DMS114 treated with DMSO at 0.1 percent for 48 hours (cell line): ENCODE measurements around the gene RASSF4.

Experiments used
- DNase-seq: peaks from one replicate; lab custom pipeline; 2025; ENCODE audit not compliant: unreplicated experiment; lab: John Stamatoyannopoulos, UW

The RASSF4 gene

DNA sequence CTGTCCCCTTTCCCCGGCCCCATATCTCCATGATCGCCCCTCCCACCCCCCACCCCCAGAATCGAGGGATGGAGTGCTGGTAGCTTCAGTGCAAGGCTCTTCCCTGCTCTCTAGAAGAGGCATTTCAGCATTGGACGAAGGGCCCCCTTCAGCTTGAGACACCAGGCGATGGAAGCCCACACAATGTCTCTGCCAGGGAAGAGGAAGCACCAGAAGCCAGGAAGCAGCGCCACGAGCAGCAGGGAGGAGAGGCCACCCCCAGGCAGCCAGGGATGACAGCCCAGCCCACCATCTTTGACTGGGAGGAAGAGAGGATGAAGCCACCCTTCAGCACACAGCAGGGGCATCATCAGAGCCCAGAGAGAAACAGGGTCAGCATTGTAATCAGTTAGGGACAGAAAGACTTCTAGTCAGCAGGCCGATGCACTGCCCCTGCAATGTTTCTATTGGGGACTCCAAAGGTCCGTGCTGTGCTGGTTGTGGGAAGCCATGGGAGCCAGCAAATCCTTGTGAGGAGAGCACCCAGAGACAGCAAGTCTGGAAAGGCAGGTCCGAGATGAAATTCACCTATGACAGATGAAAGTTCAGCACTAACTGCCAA is 32.8 kb upstream of the RASSF4 start:
- no peak for DNase-seq

DNA sequence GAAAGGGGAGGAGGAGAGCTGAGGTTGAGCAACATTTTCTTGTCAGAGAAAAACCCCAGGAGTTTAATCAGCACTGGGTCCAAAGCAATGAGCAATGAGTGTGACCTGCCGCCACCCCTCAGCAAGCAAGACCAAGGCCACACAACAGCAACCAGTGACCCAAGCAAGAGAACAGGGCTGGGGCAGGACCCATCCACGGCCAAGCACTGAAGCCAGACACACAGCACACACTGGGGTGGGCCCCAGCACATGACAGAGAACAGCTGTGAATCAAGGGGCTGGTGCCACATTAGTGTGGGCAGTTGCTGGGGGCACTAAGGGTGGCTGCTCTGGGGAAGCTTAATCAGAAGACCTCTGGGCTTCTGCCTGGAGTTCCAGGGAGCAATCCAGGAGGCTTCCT is 32.2 kb upstream of the RASSF4 start:
- DNase-seq: no peak

DNA sequence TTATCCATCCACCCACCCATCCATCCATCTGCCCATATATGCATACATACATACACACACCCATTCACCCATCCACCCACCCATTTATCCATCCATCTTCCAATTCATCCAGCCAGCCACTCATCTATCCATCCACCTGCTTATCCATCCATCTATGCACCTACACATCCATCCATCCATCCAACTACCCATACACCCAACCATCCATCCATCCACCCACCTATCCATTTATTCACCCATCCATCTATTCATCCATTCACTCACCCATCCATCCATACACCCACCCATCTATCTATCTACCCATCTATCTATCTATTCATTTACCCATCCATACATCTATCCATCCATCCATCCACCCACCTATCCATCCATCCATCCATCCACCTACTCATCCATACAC is 31.1 kb upstream of the RASSF4 start:
- DNase-seq: no peak

DNA sequence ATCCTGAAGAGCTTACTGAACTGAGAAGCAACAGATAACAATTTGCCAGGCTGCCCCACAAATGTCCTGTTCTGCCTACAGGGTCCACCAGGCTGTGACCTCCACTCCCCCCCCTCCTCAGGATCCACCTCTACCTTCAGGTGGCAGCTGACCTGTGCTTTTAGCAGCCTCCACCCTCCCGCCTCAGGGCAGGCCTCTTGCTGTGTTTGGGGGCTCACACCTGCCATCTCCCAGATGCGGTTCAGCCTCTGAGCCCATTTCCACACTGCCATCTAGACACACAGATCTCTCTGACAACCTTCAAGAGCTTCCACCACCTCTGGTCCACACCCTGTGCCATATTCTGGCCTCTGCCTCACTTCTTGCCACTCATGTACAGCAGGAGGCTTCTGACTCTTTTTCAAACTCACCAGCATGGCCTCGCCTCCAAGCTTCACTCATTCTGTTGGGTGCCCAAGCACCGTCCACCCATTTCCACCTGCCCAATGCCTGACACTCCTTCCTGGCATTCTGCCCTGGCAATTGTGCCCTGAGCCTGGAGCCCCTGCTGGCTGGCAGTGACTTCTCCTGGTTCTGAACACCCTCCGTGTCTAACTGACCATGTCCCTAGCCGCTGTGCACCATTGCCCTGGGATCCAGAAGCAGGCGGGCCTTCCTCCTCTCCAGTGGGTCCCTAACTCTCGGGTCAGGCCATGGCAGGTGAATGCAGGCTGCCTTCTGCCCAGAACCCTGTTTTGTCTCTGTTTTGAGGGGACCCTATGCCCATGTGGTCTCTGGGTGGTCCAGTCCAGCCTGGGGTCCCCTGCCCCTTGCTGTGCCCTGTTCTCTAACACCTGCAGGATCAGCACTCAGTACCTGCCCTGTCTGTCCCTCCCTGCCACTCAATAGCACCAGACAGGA is 30.0 kb upstream of the RASSF4 start:
- no peak for DNase-seq

DNA sequence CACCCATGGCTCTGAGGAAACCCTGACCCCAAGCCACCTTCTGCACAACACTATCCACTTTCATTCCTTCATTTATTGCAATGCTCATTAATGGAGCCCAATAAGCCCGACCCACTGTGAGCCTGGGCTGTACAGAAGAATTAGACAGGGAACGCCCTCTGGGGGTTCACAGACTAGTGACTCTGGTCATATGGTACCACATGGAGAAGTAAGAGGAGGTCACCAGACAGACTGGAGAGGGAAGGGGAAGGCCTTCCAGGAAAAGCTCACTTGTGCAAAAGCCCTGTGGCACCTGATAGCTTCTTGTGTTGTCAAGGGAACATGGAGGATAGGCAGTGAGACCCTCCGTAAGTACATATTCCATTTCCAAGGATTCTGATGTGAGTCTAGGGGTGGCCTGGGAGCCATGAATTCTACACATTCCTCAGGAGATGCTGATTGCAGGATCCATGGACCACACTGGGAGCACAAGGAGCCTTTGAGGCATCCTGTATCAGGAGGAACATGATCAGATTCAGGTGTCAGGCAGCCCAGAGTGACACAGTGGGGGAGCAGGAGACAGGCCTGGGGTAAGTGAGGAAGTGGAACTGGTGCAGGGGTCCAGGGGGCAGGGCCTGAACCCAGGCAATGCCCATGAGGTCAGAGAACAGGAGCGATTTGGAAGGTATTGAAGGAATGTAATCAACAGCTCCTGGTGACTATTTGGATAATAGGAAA is 28.5 kb upstream of the RASSF4 start:
- no peak for DNase-seq

DNA sequence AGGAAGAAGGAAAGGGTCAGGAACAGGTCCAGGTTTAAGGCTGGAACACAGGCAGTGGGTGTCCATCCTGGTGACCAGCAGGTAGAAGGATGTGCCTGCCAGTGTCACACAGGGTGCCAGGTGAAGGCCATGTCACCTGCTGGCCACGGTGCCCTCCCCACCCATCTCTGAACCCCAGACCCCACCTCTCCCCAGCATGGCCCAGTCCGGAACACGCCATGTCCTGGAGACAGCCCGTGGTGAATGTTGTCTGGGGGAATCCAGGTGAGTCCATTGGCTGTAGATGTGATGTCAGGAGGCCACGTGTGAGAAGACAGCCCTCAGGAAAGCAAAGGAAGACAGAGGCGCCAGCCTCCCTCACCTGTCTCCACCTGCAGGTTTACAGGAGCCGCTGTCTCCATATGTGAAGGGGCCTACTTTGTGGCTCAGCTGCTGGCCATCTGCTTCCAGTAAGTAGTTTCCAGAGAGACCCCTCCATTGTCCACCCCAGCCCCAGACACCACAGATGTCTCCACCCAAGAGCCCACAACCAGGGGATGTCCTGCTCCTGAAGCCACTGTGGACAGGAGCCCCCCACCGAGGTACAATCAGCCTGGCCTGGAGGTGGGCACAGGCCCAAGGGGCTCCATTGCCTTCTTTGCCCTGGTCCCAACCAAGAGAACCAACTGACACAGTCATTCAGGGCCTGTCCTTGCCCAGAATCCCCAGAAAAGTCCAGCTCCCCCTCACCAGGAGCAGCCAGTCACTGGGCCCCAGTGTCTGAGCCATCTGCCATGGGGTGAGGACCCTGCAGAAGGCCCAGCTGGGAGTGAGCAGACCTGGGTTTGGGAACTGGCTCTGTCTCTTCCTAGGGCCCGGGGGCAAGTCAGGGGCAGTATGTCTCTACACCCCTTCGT is 27.7 kb upstream of the RASSF4 start:
- DNase-seq: no peak

DNA sequence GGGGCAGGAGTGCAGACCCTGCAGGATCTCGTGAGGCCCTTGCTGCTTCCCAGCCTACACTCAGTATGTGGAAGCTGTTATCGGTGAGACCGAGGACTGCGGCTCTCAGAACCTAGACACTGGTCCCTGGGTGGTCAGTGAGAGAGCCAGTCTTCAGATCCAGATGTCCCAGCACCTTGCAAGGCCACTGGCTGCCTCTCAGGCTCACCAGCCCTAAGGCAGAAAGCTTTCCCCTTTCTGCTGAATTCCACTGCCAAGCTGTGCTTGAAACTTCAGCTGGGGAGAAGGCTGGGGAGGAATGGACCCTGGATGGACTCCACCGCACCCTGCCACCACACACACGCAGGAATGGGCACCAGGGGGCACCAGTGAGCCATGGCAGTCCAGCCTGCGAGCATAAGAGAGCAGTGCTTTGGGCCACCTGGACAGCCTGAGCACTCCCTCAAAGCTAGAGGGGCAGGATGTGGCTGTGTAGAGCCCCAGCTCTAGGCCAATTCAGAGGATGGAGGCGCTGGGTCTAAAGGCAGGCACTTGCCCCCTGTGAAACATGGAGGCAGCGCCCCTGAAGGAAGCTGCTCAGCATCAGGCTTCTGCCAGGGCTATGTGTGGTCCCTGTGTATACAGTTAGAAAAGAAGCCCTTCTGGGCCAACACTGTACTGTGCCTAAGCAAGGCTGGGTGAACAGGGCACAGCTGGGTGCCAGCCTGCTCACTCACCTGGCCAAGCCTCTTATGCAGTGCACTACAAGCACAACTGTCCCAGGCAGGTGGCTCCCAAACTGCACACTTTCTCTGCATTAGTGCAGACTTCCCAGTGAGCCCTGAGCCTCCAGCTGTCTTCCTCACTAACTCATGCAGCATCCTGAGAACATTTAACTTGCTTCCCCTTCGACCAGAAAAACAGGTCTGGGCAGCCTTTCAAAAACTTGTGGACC is 26.8 kb upstream of the RASSF4 start:
- peak; percentile 56 for DNase-seq

DNA sequence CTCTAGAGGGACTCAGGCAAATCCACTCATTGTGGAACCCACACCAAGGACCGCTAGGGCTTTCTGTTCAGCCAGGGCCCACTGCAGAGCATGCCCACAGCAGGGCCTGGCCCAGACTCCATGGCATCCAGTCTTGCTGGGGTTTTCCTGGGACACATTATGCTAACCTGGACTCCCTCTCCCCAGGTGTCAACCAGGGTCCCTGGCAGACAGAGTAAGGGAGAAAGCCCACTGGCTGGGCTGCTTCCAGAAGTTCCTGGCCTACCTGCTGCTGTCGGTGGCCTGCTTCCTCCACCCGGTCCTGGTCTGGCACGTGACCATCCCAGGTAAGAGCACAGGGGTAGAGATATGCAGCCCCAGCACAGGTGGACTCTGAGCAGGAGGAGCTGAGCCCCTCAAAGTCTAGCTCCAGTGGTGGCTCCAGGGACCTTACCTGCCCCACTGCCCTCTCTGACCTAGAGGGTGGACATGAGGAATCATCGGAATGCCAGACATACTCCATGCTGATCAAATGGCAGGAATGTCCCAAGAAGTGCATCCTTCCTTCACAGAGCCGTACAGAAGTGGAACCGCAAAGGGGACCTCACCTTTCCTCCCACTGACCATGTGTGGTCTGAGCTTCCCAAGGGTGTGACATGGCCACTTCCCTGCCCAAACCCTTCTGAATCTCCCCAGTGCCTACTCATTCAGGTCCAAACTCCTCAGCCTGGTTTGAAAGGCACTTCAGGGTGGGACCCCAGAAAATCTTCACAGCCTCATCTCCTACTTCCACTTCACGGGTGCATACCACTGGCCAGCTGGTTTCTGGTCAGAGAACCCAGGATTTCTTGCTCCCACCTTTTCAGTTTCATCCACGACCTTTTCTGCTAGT is 25.9 kb upstream of the RASSF4 start:
- DNase-seq: no peak

DNA sequence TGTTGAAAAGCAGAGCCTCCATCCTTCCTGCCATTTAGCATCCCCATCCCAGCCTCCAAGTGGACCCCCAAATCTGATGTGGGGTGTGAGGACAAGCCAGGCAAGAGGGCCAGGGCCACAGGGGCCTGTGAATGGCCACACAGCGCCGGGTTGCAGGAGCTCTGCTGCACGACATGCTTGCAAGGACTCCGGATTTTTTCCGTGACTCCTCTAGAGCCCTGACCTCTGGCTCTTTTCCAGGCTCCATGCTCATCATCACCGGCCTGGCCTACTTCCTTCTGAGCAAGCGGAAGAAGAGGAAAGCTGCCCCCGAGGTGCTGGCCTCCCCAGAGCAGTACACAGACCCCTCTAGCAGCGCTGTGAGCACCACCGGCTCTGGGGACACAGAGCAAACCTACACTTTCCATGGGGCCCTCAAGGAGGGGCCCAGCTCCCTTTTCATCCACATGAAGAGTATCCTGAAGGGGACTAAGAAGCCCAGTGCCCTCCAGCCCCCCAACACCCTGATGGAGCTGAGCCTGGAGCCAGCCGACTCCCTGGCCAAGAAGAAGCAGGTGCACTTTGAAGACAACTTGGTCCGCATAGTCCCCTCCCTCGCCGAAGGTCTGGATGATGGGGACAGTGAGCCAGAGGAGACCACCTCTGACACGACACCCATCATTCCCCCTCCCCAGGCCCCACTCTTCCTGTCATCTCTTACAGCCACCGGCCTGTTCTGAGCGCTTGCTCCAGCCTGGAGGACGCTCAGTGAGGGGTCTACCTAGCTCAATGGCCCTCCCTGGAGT is 25.0 kb upstream of the RASSF4 start:
- DNase-seq: no peak

DNA sequence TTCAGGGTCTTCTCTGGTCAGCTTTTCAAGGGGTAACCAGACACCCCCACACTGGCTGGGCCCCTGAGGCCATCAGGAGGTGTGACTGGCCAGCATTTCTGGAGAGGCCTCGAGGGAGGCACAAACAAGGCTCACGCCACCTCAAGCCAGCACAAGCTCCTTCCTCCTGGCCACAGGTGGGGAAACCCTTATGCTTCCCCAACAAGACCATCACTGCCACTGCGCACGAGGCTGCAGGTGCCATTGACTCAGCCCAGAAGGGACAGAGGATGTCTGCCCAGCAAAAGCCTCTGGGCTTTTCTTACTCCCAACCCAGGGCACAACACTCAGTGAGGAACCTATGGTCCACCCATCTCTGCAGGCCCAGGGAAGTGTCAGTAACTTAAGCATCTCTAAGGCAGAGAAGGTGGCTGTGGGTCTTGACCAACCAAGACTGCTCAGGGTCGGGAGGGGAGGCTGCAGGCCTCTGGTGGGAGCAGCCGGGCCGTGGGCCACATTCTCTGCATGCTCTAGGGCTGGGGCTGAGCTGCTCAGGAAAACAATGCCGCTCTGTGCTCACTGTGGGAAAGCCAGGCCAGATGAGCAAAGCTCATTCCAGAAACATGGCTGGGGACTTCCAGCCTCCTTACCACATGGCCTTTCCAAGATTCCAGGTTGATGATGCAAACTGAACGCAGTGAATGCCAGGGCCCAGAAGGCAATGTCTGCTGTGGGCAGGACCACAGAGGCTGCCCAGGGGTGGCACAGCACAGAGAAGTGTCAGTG is 24.2 kb upstream of the RASSF4 start:
- DNase-seq: no peak

DNA sequence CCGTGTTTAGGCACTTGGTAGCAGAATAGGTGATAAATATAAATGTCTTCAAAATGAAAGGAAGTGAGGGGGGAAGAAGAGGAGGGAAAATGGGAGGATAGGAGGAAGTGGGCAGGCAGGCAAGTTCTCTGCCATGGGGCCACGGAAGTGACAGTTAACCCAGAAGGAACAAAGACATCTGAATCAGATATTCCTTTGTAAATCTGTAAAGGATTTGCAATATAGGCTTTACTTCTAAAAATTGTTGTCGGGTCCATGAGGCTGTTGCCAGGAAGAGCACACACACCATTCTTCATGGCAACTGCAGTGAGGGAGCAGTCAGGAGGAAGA is 23.7 kb upstream of the RASSF4 start:
- DNase-seq: no peak

DNA sequence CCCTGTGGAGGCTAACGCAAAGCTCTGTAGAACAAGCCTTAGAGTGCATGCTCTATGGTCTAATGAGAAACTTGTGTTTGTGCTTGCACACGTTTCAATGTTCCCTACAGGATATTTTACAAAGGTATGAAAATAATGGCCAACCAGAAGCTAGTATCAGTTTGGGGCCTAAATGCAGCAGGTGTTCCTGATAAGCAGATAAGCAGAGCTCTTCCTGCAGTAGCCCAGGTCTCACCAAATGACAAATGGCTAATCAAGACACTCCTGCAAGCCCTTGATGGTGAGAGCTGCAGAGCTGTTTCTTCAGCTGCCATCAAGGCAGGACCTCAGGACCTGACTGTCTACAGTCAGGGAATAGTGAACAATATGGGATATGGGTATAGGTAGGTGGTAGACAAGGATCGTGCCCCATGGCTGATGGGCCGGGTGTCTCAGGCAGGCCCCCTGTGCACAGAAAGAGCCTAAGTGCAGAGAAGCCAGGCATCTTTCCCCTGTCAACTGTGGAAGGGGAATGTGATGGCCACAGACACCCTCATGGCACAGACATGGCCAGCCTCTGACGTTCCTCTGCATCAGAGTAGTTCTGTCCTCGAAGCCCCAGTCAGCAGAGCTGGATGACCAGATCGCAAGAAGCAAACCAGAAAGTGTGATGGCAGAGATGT is 23.2 kb upstream of the RASSF4 start:
- no peak for DNase-seq

DNA sequence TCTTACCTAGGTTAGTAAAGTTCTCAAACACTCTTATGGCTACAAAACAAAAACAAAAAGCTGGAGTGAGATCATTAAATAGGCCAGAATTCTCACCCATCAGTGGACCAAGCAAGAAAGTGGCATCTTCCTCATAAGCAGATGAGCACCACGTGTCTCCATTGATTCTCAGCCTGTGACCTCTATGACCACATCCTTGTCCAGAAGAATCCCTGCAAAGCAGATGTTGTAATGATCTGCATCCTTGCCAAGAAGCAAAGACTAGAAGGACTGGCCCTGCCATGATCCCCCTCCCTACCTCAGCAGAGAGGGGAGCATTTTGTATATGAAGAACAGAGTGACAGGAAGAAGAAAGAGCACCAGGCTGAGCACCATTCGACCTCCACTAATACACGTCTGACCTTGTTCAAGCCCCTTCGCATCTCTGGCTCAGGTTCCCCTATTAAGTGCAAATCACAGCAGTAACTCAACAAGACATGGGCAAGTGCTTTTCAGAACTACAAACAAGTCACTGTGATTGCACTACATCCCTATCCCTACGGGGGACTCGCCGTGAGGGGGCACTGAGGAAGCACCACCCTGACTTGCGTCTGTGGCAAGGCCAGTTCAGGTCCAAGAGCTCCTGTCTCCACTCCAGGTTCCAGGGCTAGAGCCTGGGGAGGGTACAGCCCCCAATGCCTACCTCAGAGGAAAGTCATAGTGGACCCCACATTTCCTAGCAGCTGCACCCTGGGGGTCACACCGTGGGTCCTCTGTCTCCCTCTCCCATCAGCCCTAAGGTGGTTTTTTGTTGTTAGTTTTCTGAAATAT is 22.2 kb upstream of the RASSF4 start:
- no peak for DNase-seq

DNA sequence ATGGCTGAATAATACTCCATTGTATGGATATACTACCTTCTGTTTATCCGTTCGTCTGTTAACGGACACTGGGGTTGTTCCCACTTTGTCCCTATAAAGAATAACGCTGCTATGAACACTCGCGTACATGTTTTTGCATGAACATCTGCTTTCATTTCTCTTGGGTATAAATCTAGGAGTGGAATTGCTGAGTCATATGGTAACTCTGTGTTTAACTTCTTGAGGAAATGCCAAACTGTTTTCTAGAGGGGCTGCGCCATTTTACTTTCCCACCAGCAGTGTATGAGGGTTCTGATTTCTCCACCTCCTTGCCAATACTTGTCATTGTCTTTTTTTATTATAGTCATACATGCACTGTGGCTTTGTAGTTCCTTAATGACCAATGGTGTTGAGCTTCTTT is 20.6 kb upstream of the RASSF4 start:
- DNase-seq: no peak

DNA sequence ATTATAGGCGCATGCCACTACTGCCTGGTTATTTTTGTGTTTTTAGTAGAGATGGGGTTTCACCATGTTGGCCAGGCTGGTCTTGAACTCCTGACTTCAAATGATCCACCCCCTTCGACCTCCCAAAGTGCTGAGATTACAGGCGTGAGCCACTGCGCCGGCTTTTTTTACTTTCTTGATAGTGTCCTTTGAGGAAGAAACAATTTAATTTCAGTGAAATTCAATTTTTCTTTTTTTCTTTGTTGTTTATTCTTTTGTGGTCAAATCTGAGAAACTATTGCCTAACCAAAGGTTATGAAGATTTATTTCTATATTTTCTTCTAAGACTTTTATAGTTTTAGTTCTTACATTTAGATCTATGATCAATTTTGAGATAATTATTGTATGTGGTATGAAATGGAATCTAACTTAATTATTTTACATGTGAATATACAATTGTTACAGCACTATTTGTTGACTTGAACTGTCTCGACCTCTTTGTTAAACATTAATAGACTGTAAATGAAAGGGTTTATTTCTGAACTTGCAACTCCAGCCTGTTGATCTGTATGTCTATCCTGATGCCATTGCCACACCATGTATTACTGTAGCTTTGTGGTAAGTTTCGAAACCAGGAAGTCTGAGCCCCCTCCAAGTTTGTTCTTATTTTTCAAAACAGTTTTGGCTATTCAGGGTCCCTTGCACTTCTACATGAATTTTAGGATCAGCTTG is 19.8 kb upstream of the RASSF4 start:
- no peak for DNase-seq

DNA sequence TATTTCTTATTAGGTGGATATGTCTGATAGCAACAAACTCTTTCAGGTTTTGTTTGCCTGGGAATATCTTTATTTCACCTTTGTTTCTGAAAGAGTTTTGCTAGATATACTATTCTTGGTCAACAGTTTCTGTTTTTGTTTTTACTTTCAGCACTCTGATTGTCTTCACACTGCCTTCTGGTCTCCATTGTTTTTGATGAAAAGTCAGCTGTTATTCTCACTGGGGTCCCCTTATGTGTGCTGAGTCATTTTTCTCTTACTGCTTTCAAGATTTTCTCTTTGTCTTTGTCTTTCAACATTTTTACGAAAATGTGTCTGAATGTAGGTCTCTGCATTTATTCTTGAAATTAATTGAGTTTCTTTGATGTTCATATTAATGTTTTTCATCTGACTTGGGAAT is 15.2 kb upstream of the RASSF4 start:
- DNase-seq: no peak
